Activated CD8-positive, alpha-beta memory T cell treated with anti-CD3 and anti-CD28 coated beads for 36 hours (primary cell): ENCODE measurements around the gene NELL1. TPM values are rescaled to one million over a fixed set of nuclear protein-coding genes. Genes with fewer than 3 reads are reported as not detected.

ENCODE experiments used
- CTCF ChIA-PET: fragments of 350-600 bp; sonication (Branson Sonifier 250); formaldehyde crosslinking; loops from one replicate; lab custom pipeline; 2021; ENCODE audit warnings: antibody characterized with exemption; lab: Charles Lee
- POLR2A ChIA-PET: fragments of 350-600 bp; sonication (Branson Sonifier 250); formaldehyde crosslinking; loops from one replicate; lab custom pipeline; 2021; ENCODE audit warnings: antibody characterized with exemption; lab: Charles Lee
- total RNA-seq, 2 experiments: library from RNA; stranded (reverse); gene quantifications; one replicate each; pipeline ENCODE4 v1.2.3, GENCODE V29; 2021

NELL1 gene
- total RNA-seq, result not detected

DNA sequence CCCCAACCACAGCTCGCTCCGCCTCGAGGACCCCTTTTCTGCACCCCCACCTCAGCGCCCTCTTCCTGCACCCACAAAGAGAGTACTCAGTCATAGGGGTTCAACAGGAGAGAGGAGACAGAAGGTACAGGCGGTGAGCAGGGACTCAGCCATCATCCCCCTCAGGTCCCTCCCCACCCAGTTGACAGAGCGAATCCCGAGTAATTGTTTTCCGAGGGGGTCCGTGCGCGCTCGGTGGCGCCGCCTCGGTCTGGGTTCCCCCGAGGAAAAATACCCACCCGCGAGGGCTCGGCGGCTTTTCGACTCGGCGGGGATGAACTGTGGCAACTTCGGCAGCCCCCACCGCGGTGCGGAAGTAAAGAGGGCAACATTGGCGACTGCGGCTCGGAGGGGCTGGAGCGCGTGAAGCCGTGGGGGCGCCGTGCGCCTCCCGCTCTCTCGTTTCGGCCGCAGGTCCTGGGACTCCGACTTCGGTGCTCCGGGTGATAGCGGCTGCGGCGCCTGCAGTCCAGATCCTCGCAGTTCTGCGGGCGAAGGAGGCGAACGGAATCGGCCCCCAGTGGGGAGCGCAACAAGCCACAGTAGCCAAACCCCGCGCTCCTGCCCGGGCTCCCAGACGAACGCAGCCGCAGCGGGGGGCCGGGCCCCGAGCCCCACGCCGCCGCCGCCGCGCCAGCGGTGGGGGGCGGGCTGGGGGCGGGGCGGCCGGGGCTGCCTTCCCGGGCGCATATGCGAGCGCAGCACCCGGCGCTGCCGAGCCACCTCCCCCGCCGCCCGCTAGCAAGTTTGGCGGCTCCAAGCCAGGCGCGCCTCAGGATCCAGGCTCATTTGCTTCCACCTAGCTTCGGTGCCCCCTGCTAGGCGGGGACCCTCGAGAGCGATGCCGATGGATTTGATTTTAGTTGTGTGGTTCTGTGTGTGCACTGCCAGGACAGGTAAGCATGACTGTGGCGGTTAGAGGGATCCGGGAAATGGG is at the start of gene NELL1:
Gene NELL1, plus strand, starts transcription at position 743 of the 976 bp plus-strand sequence.
- ChIA-PET POLR2A (no interaction called here), CTCF (no interaction called here)

DNA sequence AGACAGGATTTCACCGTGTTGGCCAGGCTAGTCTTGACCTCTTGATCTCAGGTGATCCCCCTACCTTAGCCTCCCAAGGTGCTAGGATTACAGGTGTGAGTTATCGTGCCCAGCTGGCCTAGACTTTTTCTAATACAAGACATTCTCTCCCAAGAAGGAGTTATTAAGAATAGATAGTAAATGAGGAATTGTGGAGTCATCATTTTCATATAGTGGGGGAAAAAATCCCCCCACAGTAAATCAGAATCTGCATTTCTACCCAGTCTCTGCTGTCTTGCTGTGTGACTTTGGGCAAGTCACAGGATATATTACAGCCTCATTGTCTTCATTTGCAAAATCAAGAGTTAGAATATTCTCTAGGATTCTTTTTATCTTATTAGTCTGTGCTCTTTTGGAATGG is 48.4 kb upstream of the NELL1 start:
- CTCF ChIA-PET, result no interaction called here
- POLR2A ChIA-PET, result no interaction called here

DNA sequence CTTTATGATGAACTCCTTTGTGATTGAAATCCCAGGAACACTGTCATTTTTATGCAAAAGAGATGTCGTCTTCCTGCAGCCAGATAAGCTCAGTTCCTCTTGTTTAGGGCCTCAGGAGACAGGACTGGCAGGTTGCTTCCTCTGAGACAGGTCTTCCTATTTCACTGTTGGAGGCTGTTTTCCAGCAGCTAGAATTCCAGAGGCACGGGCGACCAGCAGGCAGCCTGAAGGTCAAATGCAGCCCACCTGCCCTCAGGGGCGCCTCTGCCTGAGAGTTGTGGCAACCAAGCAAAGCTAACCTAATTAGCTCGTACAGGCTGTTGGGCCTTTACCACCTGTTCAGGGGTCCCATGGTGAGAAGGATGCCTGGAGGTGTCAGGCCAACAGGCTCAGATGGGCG is 47.7 kb upstream of the NELL1 start:
- ChIA-PET CTCF (no interaction called here), POLR2A (no interaction called here)

DNA sequence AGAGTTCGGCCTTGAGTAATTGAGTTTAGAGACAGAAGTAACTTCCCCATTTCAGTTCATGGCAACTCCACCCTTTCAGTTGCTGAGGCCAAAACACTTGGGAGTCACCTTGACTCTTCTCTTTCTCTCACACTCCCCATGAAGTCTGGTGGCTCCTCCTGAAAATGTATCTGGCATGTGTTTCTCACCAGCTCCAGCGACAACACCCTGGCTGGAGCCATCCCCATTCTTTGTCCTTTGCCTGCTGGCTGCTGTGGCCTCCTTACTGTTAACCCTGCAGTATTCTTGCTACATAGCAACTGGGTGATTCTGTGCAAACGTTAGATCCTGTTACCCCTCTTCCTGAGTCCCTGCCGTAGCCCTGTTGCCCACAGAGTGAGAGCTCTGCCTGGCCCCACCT is 46.1 kb upstream of the NELL1 start:
- ChIA-PET CTCF (no interaction called here), POLR2A (no interaction called here)

- CTCF ChIA-PET, result no interaction called here
- POLR2A ChIA-PET, result no interaction called here
Observed at GRCh38 chr11:20626279-20626678, 43.1 kb upstream of the NELL1 start.

- POLR2A ChIA-PET, result no interaction called here
- CTCF ChIA-PET, result no interaction called here
Observed at GRCh38 chr11:20627026-20627425, 42.4 kb upstream of the NELL1 start.

GRCh38 chr11:20627701-20628100 is 41.7 kb upstream of the NELL1 start:
- CTCF ChIA-PET, result no interaction called here
- POLR2A ChIA-PET, result no interaction called here

DNA sequence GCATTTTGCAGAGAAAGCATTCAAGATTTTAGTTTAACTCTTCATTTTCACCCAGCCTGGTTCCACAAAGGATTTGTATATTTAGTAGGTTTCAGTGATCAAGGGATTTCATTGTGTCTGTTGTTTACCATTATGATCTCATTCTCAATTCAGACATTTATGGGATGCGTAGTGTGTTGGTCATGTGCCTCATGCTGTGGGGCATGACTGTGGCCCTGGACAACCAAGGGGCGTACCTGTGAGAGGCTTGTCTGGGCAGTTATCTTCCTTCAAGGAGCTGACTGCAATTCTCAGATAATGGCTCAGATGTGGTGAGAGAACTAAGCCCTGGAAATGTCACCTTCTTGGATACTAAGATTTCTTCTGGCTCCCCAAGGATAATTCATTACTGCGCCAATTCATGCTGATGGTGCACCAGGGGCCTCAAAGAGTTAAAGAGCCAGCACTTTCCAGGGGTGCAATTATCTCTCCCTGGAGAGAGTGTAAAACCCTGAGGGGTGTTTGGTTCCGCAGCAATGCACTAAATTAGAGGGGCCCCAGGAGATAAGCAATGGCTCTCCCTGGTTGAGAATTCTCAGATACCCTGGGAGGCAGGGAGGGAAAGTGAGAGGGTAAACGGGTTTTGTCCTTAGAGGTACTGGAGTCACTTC is 37.7 kb upstream of the NELL1 start:
- POLR2A ChIA-PET, result no interaction called here
- CTCF ChIA-PET, result no interaction called here

- CTCF ChIA-PET, result no interaction called here
- POLR2A ChIA-PET, result no interaction called here
Observed at GRCh38 chr11:20632169-20632532, 37.2 kb upstream of the NELL1 start.

DNA sequence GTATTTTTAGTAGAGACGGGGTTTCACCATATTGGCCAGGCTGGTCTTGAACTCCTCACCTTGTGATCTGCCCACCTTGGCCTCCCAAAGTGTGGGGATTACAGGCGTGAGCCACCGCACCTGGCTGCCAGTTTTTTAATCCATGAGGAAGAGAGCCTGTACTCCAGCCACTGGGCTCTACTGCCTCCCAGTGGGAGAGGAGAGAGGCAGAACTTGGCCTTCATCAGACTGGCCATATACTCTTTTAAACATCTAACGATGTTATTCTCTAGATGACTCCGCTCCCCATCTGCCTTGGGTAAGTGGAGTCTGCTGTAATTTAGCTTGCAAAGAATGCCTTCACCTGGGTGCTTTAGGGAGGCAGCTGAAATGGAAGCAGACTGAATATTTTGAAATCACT is 35.3 kb upstream of the NELL1 start:
- ChIA-PET POLR2A (no interaction called here), CTCF (interaction anchor here (1.4 kb wide), 1 partner anchor 13 kb away, joined by 3 read pairs; no protein-coding TSS in a partner anchor)

- ChIA-PET CTCF (interaction anchor here (1.4 kb wide), 1 partner anchor 12 kb away, joined by 3 read pairs; no protein-coding TSS in a partner anchor), POLR2A (no interaction called here)
Observed at GRCh38 chr11:20634781-20635180, 34.6 kb upstream of the NELL1 start.

DNA sequence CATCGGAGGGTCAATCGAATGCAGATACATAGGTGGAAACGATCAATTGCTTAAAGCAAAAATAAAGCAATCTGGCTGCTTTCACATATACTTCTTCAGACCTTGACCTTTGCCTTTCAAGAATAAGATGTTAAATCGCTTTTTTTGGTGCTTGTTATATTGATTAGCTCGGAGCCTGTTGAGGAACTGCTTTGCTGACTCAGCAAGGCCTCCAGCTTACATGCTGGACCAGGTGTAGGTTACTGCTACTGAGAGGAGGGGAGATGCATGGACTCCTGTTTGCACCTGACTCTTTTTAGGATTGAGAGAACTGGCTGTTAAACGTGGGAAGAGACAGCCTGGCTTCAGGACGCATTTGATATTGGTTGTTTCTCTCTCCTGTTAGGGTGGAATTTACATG is 31.3 kb upstream of the NELL1 start:
- ChIA-PET POLR2A (no interaction called here), CTCF (interaction anchor here (0.5 to 1.9 kb wide), 2 partner anchors 9 to 10 kb away, joined by 3 to 5 read pairs; no protein-coding TSS in a partner anchor)

GRCh38 chr11:20639688-20640087 is 29.7 kb upstream of the NELL1 start:
- ChIA-PET POLR2A (no interaction called here), CTCF (interaction anchor here (1.9 kb wide), 1 partner anchor 8 kb away, joined by 5 read pairs; no protein-coding TSS in a partner anchor)

- ChIA-PET CTCF (no interaction called here), POLR2A (no interaction called here)
Observed at GRCh38 chr11:20640401-20640800, 29.0 kb upstream of the NELL1 start.

GRCh38 chr11:20644360-20644759 is 25.0 kb upstream of the NELL1 start:
- POLR2A ChIA-PET, result no interaction called here
- CTCF ChIA-PET, result no interaction called here

DNA sequence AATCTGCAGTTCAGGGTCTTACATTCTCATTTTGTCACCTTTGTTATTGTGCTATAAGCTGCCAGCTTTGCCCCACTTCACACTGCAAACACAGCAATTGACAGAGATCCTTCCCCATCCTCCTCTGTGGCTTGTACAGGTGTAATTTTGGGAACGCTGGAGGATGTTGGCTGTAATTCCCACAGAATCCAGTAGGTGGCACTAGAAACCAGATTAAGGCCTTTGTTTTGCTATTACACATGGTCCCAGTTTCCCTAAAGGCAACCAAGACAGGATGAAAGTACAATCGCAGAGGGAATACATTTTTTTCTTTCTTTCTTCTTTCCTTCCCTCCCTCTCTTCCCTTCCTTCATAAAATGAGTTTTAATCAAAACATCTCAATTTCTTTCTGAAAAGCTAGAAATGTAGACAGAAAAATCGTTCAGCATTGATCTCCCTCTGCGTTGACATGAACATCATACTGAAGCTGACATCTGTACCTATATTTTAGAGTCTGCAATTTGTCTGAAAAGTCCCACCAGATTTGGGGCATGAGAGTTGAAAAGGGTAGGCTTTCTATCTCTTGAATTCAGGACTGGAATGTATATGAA is 21.3 kb upstream of the NELL1 start:
- ChIA-PET POLR2A (no interaction called here), CTCF (interaction anchor here (1.1 to 1.7 kb wide), 3 partner anchors 9 to 14 kb away, joined by 3 to 5 read pairs (median 4); no protein-coding TSS in a partner anchor)

- ChIA-PET POLR2A (no interaction called here), CTCF (no interaction called here)
Observed at GRCh38 chr11:20652150-20652806, 17.1 kb upstream of the NELL1 start.

DNA sequence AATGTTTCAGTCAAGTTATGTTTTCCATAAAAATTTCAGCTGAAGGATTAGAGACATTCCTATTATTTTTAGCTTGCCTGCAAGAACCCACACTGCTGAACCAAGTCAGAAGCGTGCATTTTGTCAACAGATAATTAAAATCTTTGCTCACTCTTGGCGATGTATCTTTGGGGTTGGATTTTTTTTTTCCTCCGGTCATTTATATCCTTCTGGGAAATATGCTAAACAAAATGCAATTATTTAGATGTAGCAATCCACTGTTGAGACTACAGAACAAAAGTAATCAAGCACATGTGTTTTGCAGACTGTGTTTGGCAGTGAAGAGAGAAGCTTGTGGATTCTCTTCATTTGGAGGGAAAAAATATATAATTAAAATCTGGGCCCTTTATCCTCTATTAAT is 15.3 kb upstream of the NELL1 start:
- ChIA-PET POLR2A (no interaction called here), CTCF (no interaction called here)

DNA sequence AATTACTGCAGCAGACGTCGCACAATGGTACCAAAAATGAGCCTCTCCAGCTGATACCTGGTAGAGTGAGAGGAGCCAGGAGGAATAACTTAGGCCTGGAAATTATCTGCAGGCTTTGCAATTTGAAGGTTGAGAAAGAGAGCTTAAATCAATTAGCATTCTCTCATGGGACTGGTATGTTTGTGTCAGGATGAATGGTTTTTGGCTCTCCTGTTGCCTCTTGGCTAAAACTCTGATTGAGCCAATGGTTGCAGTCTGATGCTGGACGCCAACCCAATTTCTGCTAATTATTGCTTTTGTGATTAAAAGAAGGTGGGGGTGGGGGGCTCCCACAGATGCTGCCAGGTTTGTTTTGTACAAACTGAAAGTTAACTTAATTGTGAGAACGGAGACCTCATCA is 12.5 kb upstream of the NELL1 start:
- ChIA-PET POLR2A (no interaction called here), CTCF (interaction anchor here (0.7 kb wide), 1 partner anchor 141 kb away, joined by 3 read pairs; no protein-coding TSS in a partner anchor)

- ChIA-PET CTCF (no interaction called here), POLR2A (no interaction called here)
Observed at GRCh38 chr11:20658135-20658534, 11.3 kb upstream of the NELL1 start.
